Right lobe of liver (tissue), 4 donors: Measurements from ENCODE around the gene OPCML.

Experiments used
- CTCF ChIP-seq, 4 donors: fragments of 200-600 bp in 3 of 4; fragments of 450-650 bp in 1 of 4; IDR thresholded peaks; one replicate each; pipeline versions ENCODE4 v1.5.1 to v1.8.0; 2016 to 2022; ENCODE audit warnings: antibody characterized with exemption in 4 of 4, mild to moderate bottlenecking in 2 of 4
- POLR2A ChIP-seq: fragments of 450-650 bp; IDR thresholded peaks from one replicate; pipeline ENCODE4 v1.6.1; 2017; ENCODE audit warnings: antibody characterized with exemption, mild to moderate bottlenecking
- donor health status: DM: no; HTN: no; CAD: no.
- donor health status: DM: no; HTN: no; CAD: no.
- donor health status: DM: no; HTN: yes; CAD: no.

- TF ChIP-seq CTCF (IDR thresholded peaks at IDR 0.05) (no peak), POLR2A (no peak)
Observed at GRCh38 chr11:132450631-132451030, 1081.7 kb downstream of the OPCML start.
